Heart left ventricle (tissue), 16 donors: ENCODE results near the gene UBE4A. TPM values are rescaled to one million over a fixed set of nuclear protein-coding genes. Genes with fewer than 3 reads are reported as not detected.

Experiments used
- ATAC-seq, 4 donors: fragments of 200-7000 bp; cut with Tn5 transposase; one replicate each; pipeline ENCODE4 v1.9.1; 2020 to 2022; ENCODE audit warnings: moderate library complexity in 4 of 4, mild to moderate bottlenecking in 3 of 4, moderate number of reproducible peaks in 1 of 4
- DNase-seq, 5 donors: peaks; one replicate each; pipeline ENCODE4 v3.0.0-alpha.2; 2020
- H3K27ac ChIP-seq, 12 donors: fragments of 200-600 bp; sonication (generic) in 4 of 12; one replicate each; pipeline versions ENCODE4 v1.5.0 to v1.8.0; 2016 to 2022; ENCODE audit warnings: mild to moderate bottlenecking in 2 of 12
- H3K27me3 ChIP-seq, 9 donors: fragments of 200-600 bp; sonication (generic) in 2 of 9; one replicate each; pipeline versions ENCODE4 v1.5.1 to v1.8.0; 2016 to 2022; ENCODE audit warnings: mild to moderate bottlenecking in 3 of 9
- H3K36me3 ChIP-seq, 9 donors: fragments of 200-600 bp; sonication (generic) in 2 of 9; one replicate each; pipeline versions ENCODE4 v1.5.0 to v1.8.0; 2018 to 2022; ENCODE audit warnings: mild to moderate bottlenecking in 2 of 9
- H3K4me1 ChIP-seq, 12 donors: fragments of 200-600 bp; sonication (generic) in 4 of 12; one replicate each; pipeline versions ENCODE4 v1.5.0 to v1.8.0; 2016 to 2022; ENCODE audit warnings: mild to moderate bottlenecking in 3 of 12
- H3K4me3 ChIP-seq, 12 donors: fragments of 200-600 bp; sonication (generic) in 4 of 12; one replicate each; pipeline versions ENCODE4 v1.5.0 to v1.8.0; 2017 to 2022; ENCODE audit warnings: mild to moderate bottlenecking in 9 of 12, moderate library complexity in 4 of 12
- H3K9me3 ChIP-seq, 12 donors: fragments of 200-600 bp; sonication (generic) in 4 of 12; one replicate each; pipeline versions ENCODE4 v1.5.0 to v1.8.0; 2016 to 2022; ENCODE audit warnings: mild to moderate bottlenecking in 1 of 12
- POLR2A ChIP-seq, 2 donors: fragments of 450-650 bp; IDR thresholded peaks; one replicate each; pipeline ENCODE4 v1.6.1; 2017; ENCODE audit warnings: antibody characterized with exemption in 2 of 2, mild to moderate bottlenecking in 2 of 2, moderate library complexity in 2 of 2
- WGBS, 4 donors: extraction: QIAGEN DNeasy Blood & Tissue Kit in 2 of 4; methylation state at CpG; one replicate each; pipeline versions ENCODE4 v1.1.5 to v1.1.7; 2013 to 2018; 5-methylcytosine and 5-hydroxymethylcytosine counted together
- intact Hi-C, 10 donors: fragments of 100-400 bp; cut with DNase I; formaldehyde crosslinking; loops; one replicate each; pipeline versions ENCODE4 v1.11.1 to v1.14.2; 2022
- polyA plus RNA-seq, 2 donors: library from polyadenylated mRNA; stranded (reverse); fragments of 200-250 nt; gene quantifications; one replicate each; pipeline ENCODE4 v1.2.3, GENCODE V29; 2013
- total RNA-seq, 9 donors: library from RNA; depleted of rRNA in 2 of 9; stranded (reverse); fragments of >200 nt in 2 of 9; fragmentation: NEBNext Ultra II Directional in 3 of 9; extraction: Animal tissue kit (Norgen Biotek cat#: 25700) in 3 of 9; gene quantifications; one replicate each; pipeline versions ENCODE4 v1.1.0 to v1.2.4, GENCODE V29; 2016 to 2023
- TF ChIP-seq, protein P1 (sequence below), 12 donors: fragments of 200-600 bp; sonication (generic) in 4 of 12; IDR thresholded peaks; one replicate each; pipeline versions ENCODE4 v1.5.0 to v1.8.0; 2018 to 2022; ENCODE audit warnings: antibody characterized with exemption in 12 of 12, mild to moderate bottlenecking in 5 of 12
- donor health status: ischemic (EF 13 %, LVEDD 7.1; RV severe dilation, severe dysfunction).
- donor health status: healthy with polysubstance abuse.
- donor health status: DM: no; HTN: yes; CAD: no.
- donor health status: DM: no; HTN: no; CAD: no.
- donor health status: ischemic (EF 25% LVEDD 6.9; RV normal size, moderate dysfunction).
- donor health status: ischemic (EF 25% LVEDD 5.7; RV mildly dilated, moderate dysfunction).
- donor health status: healthy.
- donor health status: DM: yes; HTN: yes; CAD: no.
- donor health status: ischemic (EF 35%, LVEDD 5.7; RV mildly dilated, moderate dysfunction).
- donor health status: nonischemic (EF 11% LVEDD 7.7; RV severe dilation, severe dysfunction).
- donor health status: DM: yes; HTN: yes; CAD: no.
- donor health status: PGD.
- donor health status: ischemic (EF 29% LVEDD 5.4; RV normal size, mild dysfunction).
- donor health status: nonischemic (EF 23%, LVEDD 6.1; RV moderate dilation, normal function).

Gene UBE4A
- total and polyA plus RNA-seq, 11 donors, result 13.0 to 50.3 (median 39.7) TPM

DNA sequence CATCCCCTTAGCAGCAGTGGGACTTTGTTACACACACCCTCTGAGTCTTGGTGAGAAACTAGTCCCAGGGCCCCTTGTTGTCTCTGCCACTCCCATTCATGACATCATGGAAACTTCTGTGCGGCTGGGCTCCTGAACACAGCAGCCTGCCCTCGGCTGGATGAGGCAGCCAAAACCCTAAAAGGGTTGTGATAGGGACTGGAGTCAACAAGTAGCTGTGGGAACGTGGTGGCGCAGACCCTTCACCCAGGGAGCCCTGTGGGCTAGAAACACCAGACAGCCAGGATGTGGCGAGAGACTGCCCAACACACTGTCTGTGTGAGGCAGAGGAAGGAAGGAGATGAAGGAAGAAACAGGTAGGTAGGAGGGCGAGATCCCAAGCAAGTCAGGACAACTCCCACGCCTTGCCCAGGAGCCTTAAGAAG lies 20.8 kb upstream of the UBE4A start:
- DNase-seq, result peak in 3 of 5 donors; percentile 31 to 52 (median 32)
- 47 to 52% (median 49%) methylated on average over 7 of the region's 7 CpGs for whole genome bisulfite sequencing, 4 donors
- Histone ChIP-seq H3K4me1 (peaks cover 0 to 6% (median 0%) of the 10 kb centered on the region in 12 donors), H3K9me3 (no peaks in the 10 kb centered on the region), H3K27ac (peak overlapping the region in 1 of 12 donors; percentile 74), H3K27me3 (no peaks in the 10 kb centered on the region), H3K4me3 (peak overlapping the region in 1 of 12 donors; percentile 56), H3K36me3 (no peaks in the 10 kb centered on the region)
- TF ChIP-seq POLR2A (IDR thresholded peaks at IDR 0.05), result no peak
- TF ChIP-seq, protein P1, sequence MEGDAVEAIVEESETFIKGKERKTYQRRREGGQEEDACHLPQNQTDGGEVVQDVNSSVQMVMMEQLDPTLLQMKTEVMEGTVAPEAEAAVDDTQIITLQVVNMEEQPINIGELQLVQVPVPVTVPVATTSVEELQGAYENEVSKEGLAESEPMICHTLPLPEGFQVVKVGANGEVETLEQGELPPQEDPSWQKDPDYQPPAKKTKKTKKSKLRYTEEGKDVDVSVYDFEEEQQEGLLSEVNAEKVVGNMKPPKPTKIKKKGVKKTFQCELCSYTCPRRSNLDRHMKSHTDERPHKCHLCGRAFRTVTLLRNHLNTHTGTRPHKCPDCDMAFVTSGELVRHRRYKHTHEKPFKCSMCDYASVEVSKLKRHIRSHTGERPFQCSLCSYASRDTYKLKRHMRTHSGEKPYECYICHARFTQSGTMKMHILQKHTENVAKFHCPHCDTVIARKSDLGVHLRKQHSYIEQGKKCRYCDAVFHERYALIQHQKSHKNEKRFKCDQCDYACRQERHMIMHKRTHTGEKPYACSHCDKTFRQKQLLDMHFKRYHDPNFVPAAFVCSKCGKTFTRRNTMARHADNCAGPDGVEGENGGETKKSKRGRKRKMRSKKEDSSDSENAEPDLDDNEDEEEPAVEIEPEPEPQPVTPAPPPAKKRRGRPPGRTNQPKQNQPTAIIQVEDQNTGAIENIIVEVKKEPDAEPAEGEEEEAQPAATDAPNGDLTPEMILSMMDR (IDR thresholded peaks at IDR 0.05), result no peak
- intact Hi-C loops, result no loop called here
- ATAC-seq, result peak in 3 of 4 donors; percentile 70 to 79 (median 77)

DNA sequence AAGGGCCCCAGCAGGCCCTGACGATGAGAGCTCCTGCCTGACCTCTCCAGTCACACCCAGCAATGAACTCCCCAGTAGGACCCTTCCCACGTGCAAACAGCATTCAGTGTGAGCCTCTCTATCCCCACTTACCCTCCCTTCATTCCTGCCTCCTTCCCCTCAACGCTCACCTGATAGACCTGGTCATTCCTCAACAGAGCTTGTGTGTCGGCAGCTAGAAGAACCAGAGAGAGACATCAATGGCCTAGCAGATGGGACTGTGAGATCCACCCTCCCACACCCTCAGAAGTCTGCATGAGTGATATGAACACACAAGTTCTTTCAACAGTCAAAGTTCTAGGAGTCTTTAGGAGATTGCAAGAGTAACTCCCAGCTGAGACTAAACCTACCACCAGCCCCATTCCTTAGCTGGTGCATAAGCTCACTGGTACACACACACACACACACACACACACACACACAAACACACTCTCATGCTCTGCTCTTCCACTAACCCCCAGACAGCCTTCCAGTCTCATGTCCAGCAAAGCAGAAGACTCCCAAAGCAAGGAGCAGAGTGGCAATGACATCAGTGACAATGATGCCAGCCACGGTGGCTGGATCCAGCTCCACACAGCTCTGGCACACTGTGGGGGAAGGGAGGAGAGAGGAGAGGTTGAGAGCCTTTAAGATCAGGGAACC lies 20.0 kb upstream of the UBE4A start:
- no peak for ATAC-seq
- WGBS, 4 donors, result 77 to 80% (median 79%) methylated on average over 5 of the region's 5 CpGs

DNA sequence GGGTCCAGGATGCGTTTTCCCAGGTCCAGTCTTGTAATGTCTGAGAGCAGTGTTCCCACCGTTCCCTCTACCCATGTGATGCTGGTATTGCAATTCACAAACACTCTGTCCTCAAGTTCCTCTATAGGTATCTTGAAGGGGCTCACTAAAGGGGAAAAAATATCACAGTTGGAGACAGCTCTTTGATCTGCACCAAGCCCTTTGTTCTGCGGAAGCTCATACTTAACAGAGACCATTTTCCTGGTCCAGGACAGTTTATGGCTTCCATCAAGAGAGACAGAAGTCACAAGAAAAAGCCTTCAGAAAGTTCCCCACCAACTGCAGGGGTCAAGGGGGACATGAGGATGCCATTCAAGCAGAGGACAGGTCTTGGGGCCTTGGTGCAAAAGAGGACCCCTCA lies 19.0 kb upstream of the UBE4A start:
- ATAC-seq (no peak), DNase-seq (no peak)
- Histone ChIP-seq H3K36me3 (no peaks in the 10 kb centered on the region), H3K27ac (peak overlapping the region in 1 of 12 donors; percentile 75), H3K4me3 (peak overlapping the region in 1 of 12 donors; percentile 56), H3K4me1 (peaks cover 0 to 6% (median 0%) of the 10 kb centered on the region in 12 donors), H3K9me3 (no peaks in the 10 kb centered on the region), H3K27me3 (peaks cover 0 to 7% (median 0%) of the 10 kb centered on the region in 9 donors)
- intact Hi-C loops, result no loop called here
- 80 to 97% (median 88%) methylated on average over 3 of the region's 3 CpGs for WGBS, 4 donors
- no peak for TF ChIP-seq POLR2A (IDR thresholded peaks at IDR 0.05)
- TF ChIP-seq, protein P1 (IDR thresholded peaks at IDR 0.05), result no peak

More for the DNA sequence above, 20.0 kb upstream of the UBE4A start:
- peaks cover 0 to under 1% (median 0%) of the 10 kb centered on the region in 9 donors for H3K27me3 ChIP-seq
- no peaks in the 10 kb centered on the region for H3K36me3 ChIP-seq
- no peaks in the 10 kb centered on the region for H3K9me3 ChIP-seq
- TF ChIP-seq, protein P1 (IDR thresholded peaks at IDR 0.05), result no peak
- TF ChIP-seq POLR2A (IDR thresholded peaks at IDR 0.05), result no peak
- H3K4me1 ChIP-seq, result peaks cover 0 to 6% (median 0%) of the 10 kb centered on the region in 12 donors
- intact Hi-C loops, result no loop called here
- peak overlapping the region in 1 of 12 donors; percentile 75 for H3K27ac ChIP-seq
- H3K4me3 ChIP-seq, result peak overlapping the region in 1 of 12 donors; percentile 56
- DNase-seq, result no peak

DNA sequence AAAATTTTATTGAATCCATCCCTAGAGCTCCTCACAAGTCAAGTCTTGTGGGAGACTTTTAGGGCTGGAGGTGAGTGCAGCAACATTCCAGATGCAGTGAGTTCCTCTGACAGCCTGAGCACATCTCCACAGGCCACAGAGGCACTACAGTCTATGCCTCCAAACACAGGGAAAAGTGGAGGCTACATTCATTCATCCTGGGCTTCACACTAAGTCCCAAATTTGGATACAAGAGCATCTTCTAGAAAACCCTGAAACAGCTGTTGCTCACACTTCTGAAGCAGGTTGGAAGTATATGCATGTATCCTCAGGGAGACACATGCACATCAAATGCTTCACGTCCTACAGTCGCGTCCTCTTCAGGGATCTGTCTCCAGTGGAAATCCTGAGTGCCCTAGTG lies 18.1 kb upstream of the UBE4A start:
- DNase-seq (no peak), ATAC-seq (no peak)
- peak overlapping the region in 1 of 12 donors; percentile 75 for H3K27ac ChIP-seq
- peaks cover 0 to 6% (median 0%) of the 10 kb centered on the region in 12 donors for H3K4me1 ChIP-seq
- H3K27me3 ChIP-seq, result peaks cover 0 to 7% (median 0%) of the 10 kb centered on the region in 9 donors
- 87 to 96% (median 95%) methylated on average over 3 of the region's 3 CpGs for WGBS, 4 donors
- intact Hi-C loops, result no loop called here
- H3K36me3 ChIP-seq, result no peaks in the 10 kb centered on the region
- TF ChIP-seq, protein P1 (IDR thresholded peaks at IDR 0.05), result no peak
- TF ChIP-seq POLR2A (IDR thresholded peaks at IDR 0.05), result no peak
- peak overlapping the region in 1 of 12 donors; percentile 56 for H3K4me3 ChIP-seq
- H3K9me3 ChIP-seq, result no peaks in the 10 kb centered on the region
